ENCODE measurements around the gene LARGE1. TPM values are rescaled to one million over a fixed set of nuclear protein-coding genes. Genes with fewer than 3 reads are reported as not detected.

Gene LARGE1
- total RNA-seq, 2 experiments from 2014 or later = 0.81 to 2.0 TPM

DNA sequence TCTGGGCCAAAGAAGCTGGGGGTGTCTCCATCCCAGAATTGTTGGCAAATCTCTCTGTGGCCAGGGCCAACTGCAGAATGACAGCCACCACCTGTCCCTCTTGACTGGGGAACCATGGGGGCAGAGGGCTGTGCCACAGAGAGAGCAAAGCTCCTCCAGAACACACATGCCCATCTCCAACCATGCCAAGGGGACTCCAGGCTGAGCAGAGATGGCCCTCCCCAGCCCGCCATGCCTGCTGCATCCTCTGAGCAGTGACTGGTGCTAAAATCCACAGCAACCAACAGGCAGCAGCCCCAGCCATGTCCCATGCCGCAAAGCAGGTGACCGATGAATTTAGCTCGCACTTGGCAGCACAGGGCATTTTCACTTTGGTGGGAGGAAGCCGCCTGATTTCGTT is 45.0 kb downstream of the LARGE1 start:
- ChIA-PET POLR2A (no interaction called here), CTCF (interaction anchor here (0.6 kb wide), 1 partner anchor 92 kb away, joined by 3 read pairs; no protein-coding TSS in a partner anchor)
- Mint-ChIP-seq H3K27ac (no peak overlapping the region), H3K4me1 (ENCODE audit: low read depth) (no peaks in the 10 kb centered on the region), H3K36me3 (no peaks in the 10 kb centered on the region), H3K27me3 (no peaks in the 10 kb centered on the region), H3K9me3 (no peaks in the 10 kb centered on the region), H3K4me3 (no peak overlapping the region)
- DNase-seq = no peak
- intact Hi-C loops (cut with micrococcal nuclease) = no loop called here

DNA sequence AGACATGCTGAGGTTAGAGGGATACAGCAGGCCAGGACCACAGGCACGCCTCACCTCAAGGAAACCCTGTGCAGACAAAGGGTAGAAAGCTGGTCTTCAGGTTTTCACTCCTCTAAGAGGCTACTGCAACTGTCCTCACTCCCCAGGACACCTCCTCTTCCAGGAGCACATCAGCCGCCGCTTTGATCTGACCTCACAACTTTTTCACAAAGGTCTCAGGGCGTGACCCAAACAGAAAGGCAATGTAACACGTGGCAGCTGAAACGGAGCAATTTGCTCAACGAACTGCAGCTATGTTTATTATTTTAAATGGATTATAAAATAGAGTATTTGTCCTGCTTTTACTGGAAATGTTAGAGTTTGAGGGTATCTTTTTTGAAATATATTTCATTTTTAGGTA is 46.1 kb downstream of the LARGE1 start:
- H3K27ac Mint-ChIP-seq = no peak overlapping the region

DNA sequence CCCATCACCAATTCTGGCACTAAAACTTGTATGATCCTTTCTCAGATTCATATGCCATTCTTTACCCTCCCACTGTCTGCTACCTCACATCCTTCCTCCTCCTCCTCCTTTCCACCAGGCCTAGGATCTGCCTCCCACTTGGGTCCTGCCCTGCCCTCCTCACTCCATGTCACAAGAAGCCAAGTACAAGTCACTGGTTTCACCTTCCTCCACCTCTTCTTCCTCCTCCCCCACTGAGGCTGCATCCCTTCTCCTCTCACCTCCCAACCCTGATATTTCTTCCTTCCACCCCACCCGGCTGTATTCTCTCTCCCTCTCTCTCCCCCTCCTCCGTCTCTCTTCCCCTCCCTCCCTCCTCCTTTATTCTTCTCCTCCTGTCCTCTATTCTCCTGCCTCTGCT is 46.6 kb downstream of the LARGE1 start:
- H3K4me1 Mint-ChIP-seq (ENCODE audit: low read depth) = no peaks in the 10 kb centered on the region

More for the DNA sequence above, 46.1 kb downstream of the LARGE1 start:
- no peak for DNase-seq
- H3K27me3 Mint-ChIP-seq = no peaks in the 10 kb centered on the region
- H3K36me3 Mint-ChIP-seq = no peaks in the 10 kb centered on the region
- ChIA-PET POLR2A (no interaction called here), CTCF (no interaction called here)
- H3K4me3 Mint-ChIP-seq = no peak overlapping the region
- intact Hi-C loops (cut with micrococcal nuclease) = no loop called here
- H3K4me1 Mint-ChIP-seq (ENCODE audit: low read depth) = no peaks in the 10 kb centered on the region
- H3K9me3 Mint-ChIP-seq = no peaks in the 10 kb centered on the region

DNA sequence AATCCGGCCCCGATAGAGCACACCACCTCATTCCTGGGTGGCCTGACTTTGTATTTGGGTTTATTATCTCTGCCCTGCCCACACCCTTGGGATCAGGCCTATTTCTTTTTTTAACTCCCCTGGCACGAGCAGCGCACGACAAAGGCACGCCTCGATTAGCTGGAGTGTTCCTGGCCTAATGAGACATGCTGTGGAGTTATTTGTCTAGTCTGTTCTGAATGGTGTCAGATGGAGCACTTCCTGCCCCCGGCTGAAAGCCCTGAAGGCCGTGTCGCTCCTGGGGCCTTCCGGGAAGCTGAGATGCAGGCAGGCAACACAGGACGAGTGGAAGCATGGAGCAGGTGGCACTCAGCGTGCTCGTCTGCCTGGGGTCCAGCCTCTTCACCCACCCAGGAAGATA is 47.1 kb downstream of the LARGE1 start:
- Mint-ChIP-seq H3K4me1 (ENCODE audit: low read depth) (no peaks in the 10 kb centered on the region), H3K4me3 (no peak overlapping the region), H3K27me3 (no peaks in the 10 kb centered on the region), H3K36me3 (no peaks in the 10 kb centered on the region), H3K27ac (no peak overlapping the region), H3K9me3 (no peaks in the 10 kb centered on the region)
- ChIA-PET POLR2A (no interaction called here), CTCF (no interaction called here)
- DNase-seq = no peak
- intact Hi-C loops (cut with micrococcal nuclease) = no loop called here

More for the DNA sequence above, 46.6 kb downstream of the LARGE1 start:
- no peaks in the 10 kb centered on the region for H3K9me3 Mint-ChIP-seq
- DNase-seq = no peak
- no peak overlapping the region for H3K4me3 Mint-ChIP-seq
- ChIA-PET POLR2A (no interaction called here), CTCF (no interaction called here)
- no peaks in the 10 kb centered on the region for H3K36me3 Mint-ChIP-seq
- H3K27ac Mint-ChIP-seq = no peak overlapping the region
- intact Hi-C loops (cut with micrococcal nuclease) = no loop called here
- no peaks in the 10 kb centered on the region for H3K27me3 Mint-ChIP-seq

DNA sequence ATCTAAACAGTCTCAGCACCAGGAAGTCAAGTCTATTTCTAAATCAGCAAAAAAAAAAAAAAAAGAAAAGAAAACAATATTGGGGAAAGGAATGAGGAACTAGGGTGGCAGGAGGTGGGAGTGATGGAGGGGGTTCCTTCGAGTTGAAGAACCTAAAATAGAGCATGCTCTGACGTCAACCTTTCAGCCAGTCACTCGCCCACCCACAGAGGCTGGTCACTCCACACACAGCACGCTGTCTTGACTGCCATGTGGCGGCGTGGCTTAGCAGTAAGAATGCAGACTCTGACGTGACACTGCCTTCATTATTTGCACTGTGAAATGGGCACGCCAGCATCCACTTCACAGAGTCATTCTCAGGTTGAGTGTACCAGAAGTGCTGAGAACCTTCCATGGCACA is 48.3 kb downstream of the LARGE1 start:
- ChIA-PET CTCF (no interaction called here), POLR2A (no interaction called here)
- H3K36me3 Mint-ChIP-seq = no peaks in the 10 kb centered on the region
- no peaks in the 10 kb centered on the region for H3K4me1 Mint-ChIP-seq (ENCODE audit: low read depth)
- H3K9me3 Mint-ChIP-seq = no peaks in the 10 kb centered on the region
- no peak overlapping the region for H3K27ac Mint-ChIP-seq
- no peak overlapping the region for H3K4me3 Mint-ChIP-seq
- no peak for DNase-seq
- intact Hi-C loops (cut with micrococcal nuclease) = no loop called here
- H3K27me3 Mint-ChIP-seq = no peaks in the 10 kb centered on the region

DNA sequence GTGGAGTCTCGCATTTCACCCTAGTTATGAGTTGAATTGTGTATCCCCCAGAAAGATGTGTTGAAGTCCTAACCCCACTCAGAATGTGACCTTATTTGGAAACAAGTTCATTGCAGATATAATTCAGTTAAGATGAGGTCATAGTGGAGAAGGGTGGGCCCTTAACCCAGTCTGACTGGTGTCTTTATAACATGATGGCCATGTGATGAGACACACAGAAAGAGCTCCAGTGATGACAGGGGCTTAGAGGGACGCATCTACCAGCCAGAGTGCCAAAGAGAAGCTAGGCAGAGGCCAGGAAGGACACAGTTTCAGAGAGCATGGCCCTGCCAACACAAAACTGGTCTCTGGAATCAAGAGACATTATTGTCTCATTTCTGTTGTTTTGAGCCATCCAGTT is 50.3 kb downstream of the LARGE1 start:
- Mint-ChIP-seq H3K27ac (no peak overlapping the region), H3K4me3 (no peak overlapping the region), H3K27me3 (no peaks in the 10 kb centered on the region), H3K36me3 (no peaks in the 10 kb centered on the region), H3K9me3 (no peaks in the 10 kb centered on the region), H3K4me1 (ENCODE audit: low read depth) (no peaks in the 10 kb centered on the region)
- POLR2A ChIA-PET = no interaction called here
- CTCF ChIA-PET = no interaction called here
- intact Hi-C loops (cut with micrococcal nuclease) = no loop called here
- no peak for DNase-seq

DNA sequence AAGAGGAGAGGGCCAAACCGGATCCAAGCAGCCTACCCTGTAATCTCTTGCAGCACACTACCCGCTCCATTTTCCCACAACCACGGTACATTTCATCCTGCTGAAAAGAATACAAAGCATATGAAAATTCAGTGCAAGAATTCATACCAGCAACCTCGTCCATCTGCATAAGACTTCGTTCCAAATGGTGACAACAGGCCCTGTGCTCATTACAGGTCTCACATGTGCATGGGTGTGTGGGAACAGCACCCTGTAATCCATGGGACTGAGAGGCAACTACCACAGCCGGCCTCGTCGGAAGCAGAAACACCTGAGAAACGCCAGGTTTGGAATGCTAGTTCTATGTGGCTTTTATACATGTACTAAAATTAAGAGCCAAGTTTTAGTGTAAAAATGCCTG is 52.3 kb downstream of the LARGE1 start:
- CTCF ChIA-PET = no interaction called here
- POLR2A ChIA-PET = no interaction called here
- Mint-ChIP-seq H3K27me3 (no peaks in the 10 kb centered on the region), H3K27ac (no peak overlapping the region), H3K4me1 (ENCODE audit: low read depth) (no peaks in the 10 kb centered on the region), H3K4me3 (no peak overlapping the region), H3K36me3 (no peaks in the 10 kb centered on the region), H3K9me3 (no peaks in the 10 kb centered on the region)
- DNase-seq = no peak
- intact Hi-C loops (cut with micrococcal nuclease) = no loop called here

DNA sequence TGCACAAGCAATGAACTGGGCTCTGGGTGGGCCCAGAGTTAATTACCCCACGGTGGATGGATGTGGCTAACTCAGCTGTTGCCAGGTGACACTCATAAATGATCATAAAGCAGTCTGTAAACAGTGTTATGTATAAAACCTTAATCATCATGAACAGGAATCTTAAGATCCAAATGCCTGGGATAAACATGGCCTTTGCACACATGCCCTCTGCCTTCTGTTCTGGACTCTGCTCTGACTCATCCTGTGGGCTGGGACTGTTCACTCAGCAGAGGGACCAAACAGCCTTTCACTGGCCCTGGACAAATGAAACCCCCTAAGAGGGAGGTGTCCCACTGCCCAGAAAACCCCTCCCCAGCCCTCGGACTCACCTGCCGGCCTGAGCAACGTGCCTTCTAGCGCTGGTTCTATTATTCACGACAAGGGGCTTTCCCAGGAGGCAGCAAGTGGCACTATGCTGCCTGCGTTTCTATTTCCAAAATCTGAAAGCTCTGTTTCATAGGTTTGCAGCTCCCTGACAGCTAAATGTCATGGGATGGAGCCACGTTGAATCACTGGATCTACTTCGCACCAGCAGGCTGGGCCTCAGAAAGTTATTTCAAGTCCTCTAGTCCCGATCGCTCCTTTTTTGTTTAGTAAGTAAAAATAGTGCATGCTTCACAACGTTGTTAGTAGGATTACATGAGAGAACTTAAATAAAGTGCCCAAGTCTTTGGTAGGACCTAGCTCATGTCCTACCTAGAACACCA is 53.0 kb downstream of the LARGE1 start:
- Mint-ChIP-seq H3K36me3 (no peaks in the 10 kb centered on the region), H3K27ac (no peak overlapping the region), H3K9me3 (no peaks in the 10 kb centered on the region), H3K4me3 (no peak overlapping the region), H3K27me3 (no peaks in the 10 kb centered on the region), H3K4me1 (ENCODE audit: low read depth) (no peaks in the 10 kb centered on the region)
- CTCF ChIA-PET = no interaction called here
- no peak for DNase-seq
- intact Hi-C loops (cut with micrococcal nuclease) = no loop called here
- POLR2A ChIA-PET = no interaction called here

DNA sequence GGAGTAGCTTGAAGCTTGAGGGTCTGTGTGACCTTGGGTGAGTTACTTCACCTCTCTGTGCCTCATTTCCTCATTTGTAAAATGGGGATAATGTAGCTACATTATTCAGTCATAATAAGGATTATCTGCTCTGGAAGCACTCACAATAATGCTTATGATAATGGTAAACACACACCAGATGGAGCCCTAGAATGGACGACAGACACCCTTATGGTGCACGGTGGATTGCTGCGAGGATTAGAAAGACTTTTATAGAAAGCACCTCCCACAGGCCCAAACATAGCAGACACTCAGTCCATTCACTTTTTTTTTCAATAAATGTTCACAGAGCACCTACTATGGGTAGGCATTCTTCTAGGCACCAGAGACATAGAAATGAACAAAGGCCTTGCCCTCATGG is 53.8 kb downstream of the LARGE1 start:
- H3K4me1 Mint-ChIP-seq (ENCODE audit: low read depth) = no peaks in the 10 kb centered on the region
- no peak overlapping the region for H3K4me3 Mint-ChIP-seq
- ChIA-PET POLR2A (no interaction called here), CTCF (no interaction called here)
- intact Hi-C loops (cut with micrococcal nuclease) = no loop called here
- no peaks in the 10 kb centered on the region for H3K36me3 Mint-ChIP-seq
- H3K27ac Mint-ChIP-seq = no peak overlapping the region
- H3K27me3 Mint-ChIP-seq = no peaks in the 10 kb centered on the region
- no peak for DNase-seq
- no peaks in the 10 kb centered on the region for H3K9me3 Mint-ChIP-seq

DNA sequence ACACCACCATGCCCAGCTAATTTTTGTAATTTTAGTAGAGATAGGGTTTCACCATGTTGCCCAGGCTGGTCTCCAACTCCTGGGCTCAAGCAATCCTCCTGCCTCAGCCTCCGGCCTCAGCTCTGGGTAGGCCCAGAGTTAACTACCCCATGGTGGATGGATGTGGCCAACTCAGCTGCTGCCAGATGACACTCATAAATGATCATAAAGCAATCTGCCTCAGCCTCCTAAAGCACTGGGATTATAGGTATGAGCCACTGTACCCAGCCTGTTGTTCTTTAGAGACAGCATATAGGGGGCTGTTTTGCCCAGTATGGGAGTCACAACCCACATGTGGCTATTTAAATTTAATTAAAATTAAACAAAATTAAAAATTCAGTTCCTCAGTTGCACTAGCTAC is 54.3 kb downstream of the LARGE1 start:
- Mint-ChIP-seq H3K27ac (no peak overlapping the region), H3K9me3 (no peaks in the 10 kb centered on the region), H3K4me1 (ENCODE audit: low read depth) (no peaks in the 10 kb centered on the region), H3K36me3 (no peaks in the 10 kb centered on the region), H3K27me3 (no peaks in the 10 kb centered on the region), H3K4me3 (no peak overlapping the region)
- ChIA-PET POLR2A (no interaction called here), CTCF (no interaction called here)
- intact Hi-C loops (cut with micrococcal nuclease) = no loop called here
- DNase-seq = no peak

DNA sequence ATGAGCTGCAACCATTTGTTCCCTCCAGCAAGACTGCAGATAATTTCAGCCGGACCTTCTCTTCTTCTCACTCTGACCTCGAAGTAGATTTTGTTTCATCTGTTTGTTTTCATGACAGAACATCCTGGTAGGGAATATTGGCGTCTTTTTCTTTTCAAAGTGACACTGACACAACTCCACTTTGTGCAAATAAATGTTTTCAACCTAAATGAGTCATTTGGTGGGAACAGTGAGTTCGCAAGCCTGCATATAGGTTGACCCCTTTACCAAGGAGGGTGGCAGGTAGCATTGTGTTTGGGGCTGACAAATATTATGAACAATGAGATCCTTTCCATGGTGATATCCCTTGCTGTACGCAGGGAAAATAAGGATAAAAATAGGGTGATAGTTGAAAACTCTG is 55.0 kb downstream of the LARGE1 start:
- intact Hi-C loops (cut with micrococcal nuclease) = no loop called here
- ChIA-PET POLR2A (no interaction called here), CTCF (no interaction called here)
- no peak overlapping the region for H3K27ac Mint-ChIP-seq
- no peaks in the 10 kb centered on the region for H3K9me3 Mint-ChIP-seq
- no peaks in the 10 kb centered on the region for H3K27me3 Mint-ChIP-seq
- H3K4me3 Mint-ChIP-seq = no peak overlapping the region
- no peaks in the 10 kb centered on the region for H3K4me1 Mint-ChIP-seq (ENCODE audit: low read depth)
- DNase-seq = no peak
- no peaks in the 10 kb centered on the region for H3K36me3 Mint-ChIP-seq

DNA sequence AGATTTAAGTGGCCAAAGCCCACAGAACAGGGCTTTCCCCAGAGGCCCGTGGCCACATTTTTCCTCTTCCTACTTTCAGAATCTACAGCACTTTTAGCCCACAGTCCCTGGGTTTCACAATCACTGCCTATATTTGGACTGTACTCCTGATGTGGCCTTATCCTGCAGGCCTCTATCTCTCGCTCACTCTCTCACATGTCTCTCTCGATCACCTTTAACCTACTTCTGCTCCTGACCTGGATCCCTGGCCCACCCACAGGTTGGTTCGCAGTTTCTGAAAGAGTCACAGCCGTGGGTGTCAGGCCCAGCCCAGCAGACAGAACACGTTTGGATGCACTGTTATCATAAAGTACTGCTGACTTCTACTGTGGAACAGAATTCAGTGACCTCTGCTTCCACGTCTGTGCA is 55.5 kb downstream of the LARGE1 start:
- Mint-ChIP-seq H3K4me3 (no peak overlapping the region), H3K9me3 (no peaks in the 10 kb centered on the region), H3K27me3 (no peaks in the 10 kb centered on the region), H3K27ac (no peak overlapping the region), H3K4me1 (ENCODE audit: low read depth) (no peaks in the 10 kb centered on the region), H3K36me3 (no peaks in the 10 kb centered on the region)
- intact Hi-C loops (cut with micrococcal nuclease) = no loop called here
- ChIA-PET POLR2A (no interaction called here), CTCF (no interaction called here)
- no peak for DNase-seq

DNA sequence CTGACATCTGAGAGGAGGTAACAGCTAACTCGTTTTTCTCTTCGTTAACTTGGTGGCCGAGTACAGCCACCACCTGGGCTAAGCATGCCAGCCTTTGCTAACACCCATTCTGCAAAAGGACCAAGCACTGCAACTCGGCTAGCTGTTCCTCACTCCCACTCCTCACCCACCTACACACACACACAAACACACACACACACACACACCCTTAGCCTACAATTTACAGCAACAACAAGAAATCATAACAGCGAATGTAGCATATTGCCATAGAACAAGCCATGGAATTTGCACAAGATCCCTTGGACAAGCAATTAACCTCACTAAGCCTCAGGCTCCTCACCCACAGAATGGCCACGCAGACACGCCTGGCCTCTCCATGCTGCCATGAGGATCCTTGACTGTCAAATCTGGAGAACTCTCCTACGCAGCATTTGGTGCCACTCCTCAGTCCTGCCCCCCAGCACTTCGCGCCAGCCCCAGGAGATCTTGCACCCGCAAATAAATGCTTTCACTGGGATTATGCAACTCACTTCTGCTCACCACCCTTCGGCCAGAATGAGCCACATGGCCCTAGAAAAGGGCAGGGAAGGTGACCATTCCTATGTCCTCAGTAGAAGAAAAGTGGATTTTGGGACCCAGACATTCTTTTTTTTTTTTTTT is 58.9 kb downstream of the LARGE1 start:
- peaks cover 5% of the 10 kb centered on the region for H3K9me3 Mint-ChIP-seq
- H3K27ac Mint-ChIP-seq = no peak overlapping the region
- intact Hi-C loops (cut with micrococcal nuclease) = no loop called here
- DNase-seq = no peak
- H3K36me3 Mint-ChIP-seq = no peaks in the 10 kb centered on the region
- no peaks in the 10 kb centered on the region for H3K27me3 Mint-ChIP-seq
- POLR2A ChIA-PET = no interaction called here
- H3K4me3 Mint-ChIP-seq = no peak overlapping the region
- no peaks in the 10 kb centered on the region for H3K4me1 Mint-ChIP-seq (ENCODE audit: low read depth)
- CTCF ChIA-PET = no interaction called here

All from activated CD4-positive, alpha-beta memory T cell treated with anti-CD3 and anti-CD28 coated beads for 36 hours (primary cell).